ENCODE measurements around the gene ACE.

The ACE gene

GRCh38 chr17:63478814-63479494 lies 2.1 kb downstream of the ACE start:
- FAIRE-seq (peak; percentile 78), DNase-seq (ENCODE audit: insufficient read length) (peak; percentile 91)
- no peak for TF ChIP-seq POLR2A (IDR thresholded peaks at IDR 0.05; ENCODE audit: low read depth, low read length)
- TF ChIP-seq POLR2AphosphoS5 (IDR thresholded peaks at IDR 0.05; ENCODE audit: low read depth, low read length): no peak
- TF ChIP-seq TAF1 (IDR thresholded peaks at IDR 0.05; ENCODE audit: borderline replicate concordance, low read depth, low read length): no peak

GRCh38 chr17:63479495-63480184 lies 2.8 kb downstream of the ACE start:
- DNase-seq (ENCODE audit: insufficient read length): no peak
- no peak for FAIRE-seq

DNA sequence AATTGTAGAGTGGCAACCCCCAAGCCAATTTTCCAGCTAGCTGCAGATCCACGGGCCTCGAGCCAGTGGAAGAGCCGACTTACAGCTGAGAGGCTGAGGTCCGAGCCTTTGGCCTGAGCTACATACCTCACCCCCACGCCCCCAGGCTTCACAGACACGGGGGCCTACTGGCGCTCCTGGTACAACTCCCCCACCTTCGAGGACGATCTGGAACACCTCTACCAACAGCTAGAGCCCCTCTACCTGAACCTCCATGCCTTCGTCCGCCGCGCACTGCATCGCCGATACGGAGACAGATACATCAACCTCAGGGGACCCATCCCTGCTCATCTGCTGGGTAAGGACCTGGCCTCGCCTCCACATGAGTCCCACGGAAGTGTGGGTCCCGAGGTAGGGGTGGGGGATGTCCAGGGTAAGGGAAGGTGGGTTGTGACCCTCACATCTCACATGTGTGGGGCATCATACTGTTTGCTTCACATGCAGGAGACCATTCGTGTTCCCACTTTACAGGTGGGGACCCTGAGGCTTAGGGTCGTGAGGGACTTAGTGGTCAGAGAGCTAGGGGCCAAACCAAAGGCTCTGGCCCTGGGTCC lies 3.4 kb downstream of the ACE start:
- TF ChIP-seq TAF1 (IDR thresholded peaks at IDR 0.05; ENCODE audit: borderline replicate concordance, low read depth, low read length) (no peak), POLR2AphosphoS5 (IDR thresholded peaks at IDR 0.05; ENCODE audit: low read depth, low read length) (no peak), POLR2A (IDR thresholded peaks at IDR 0.05; ENCODE audit: low read depth, low read length) (no peak)
- DNase-seq (ENCODE audit: insufficient read length) (no peak), FAIRE-seq (no peak)

More at GRCh38 chr17:63479495-63480184, 2.8 kb downstream of the ACE start:
- TF ChIP-seq POLR2A (IDR thresholded peaks at IDR 0.05; ENCODE audit: low read depth, low read length) (no peak), POLR2AphosphoS5 (IDR thresholded peaks at IDR 0.05; ENCODE audit: low read depth, low read length) (no peak), TAF1 (IDR thresholded peaks at IDR 0.05; ENCODE audit: borderline replicate concordance, low read depth, low read length) (no peak)

GRCh38 chr17:63480826-63481487 lies 4.1 kb downstream of the ACE start:
- FAIRE-seq: no peak
- no peak for DNase-seq (ENCODE audit: insufficient read length)
- no peak for TF ChIP-seq POLR2A (IDR thresholded peaks at IDR 0.05; ENCODE audit: low read depth, low read length)
- no peak for TF ChIP-seq POLR2AphosphoS5 (IDR thresholded peaks at IDR 0.05; ENCODE audit: low read depth, low read length)
- no peak for TF ChIP-seq TAF1 (IDR thresholded peaks at IDR 0.05; ENCODE audit: borderline replicate concordance, low read depth, low read length)

- no peak for DNase-seq (ENCODE audit: insufficient read length)
- TF ChIP-seq POLR2AphosphoS5 (IDR thresholded peaks at IDR 0.05; ENCODE audit: low read depth, low read length): no peak
- no peak for TF ChIP-seq POLR2A (IDR thresholded peaks at IDR 0.05; ENCODE audit: low read depth, low read length)
- TF ChIP-seq TAF1 (IDR thresholded peaks at IDR 0.05; ENCODE audit: borderline replicate concordance, low read depth, low read length): no peak
- no peak for FAIRE-seq
Measured at GRCh38 chr17:63481488-63481870, 4.6 kb downstream of the ACE start.

DNA sequence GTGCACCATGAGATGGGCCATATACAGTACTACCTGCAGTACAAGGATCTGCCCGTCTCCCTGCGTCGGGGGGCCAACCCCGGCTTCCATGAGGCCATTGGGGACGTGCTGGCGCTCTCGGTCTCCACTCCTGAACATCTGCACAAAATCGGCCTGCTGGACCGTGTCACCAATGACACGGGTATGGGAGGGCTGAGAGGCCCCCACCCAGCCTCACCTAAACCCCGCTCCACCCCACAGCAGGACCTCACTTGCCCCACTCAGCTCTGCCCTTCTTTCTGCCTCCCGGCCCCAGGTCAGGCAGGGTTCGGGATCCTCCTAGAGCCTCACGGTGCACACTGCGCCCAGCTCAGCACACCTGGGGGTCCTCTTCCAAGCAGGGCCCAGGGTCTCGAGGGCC lies 5.6 kb downstream of the ACE start:
- FAIRE-seq (no peak), DNase-seq (ENCODE audit: insufficient read length) (no peak)
- no peak for TF ChIP-seq POLR2AphosphoS5 (IDR thresholded peaks at IDR 0.05; ENCODE audit: low read depth, low read length)
- TF ChIP-seq POLR2A (IDR thresholded peaks at IDR 0.05; ENCODE audit: low read depth, low read length): no peak
- no peak for TF ChIP-seq TAF1 (IDR thresholded peaks at IDR 0.05; ENCODE audit: borderline replicate concordance, low read depth, low read length)

GRCh38 chr17:63483038-63483437 lies 6.2 kb downstream of the ACE start:
- FAIRE-seq (no peak), DNase-seq (ENCODE audit: insufficient read length) (no peak)
- TF ChIP-seq TAF1 (IDR thresholded peaks at IDR 0.05; ENCODE audit: borderline replicate concordance, low read depth, low read length) (no peak), POLR2A (IDR thresholded peaks at IDR 0.05; ENCODE audit: low read depth, low read length) (no peak), POLR2AphosphoS5 (IDR thresholded peaks at IDR 0.05; ENCODE audit: low read depth, low read length) (no peak)

- no peak for DNase-seq (ENCODE audit: insufficient read length)
- FAIRE-seq: no peak
- no peak for TF ChIP-seq TAF1 (IDR thresholded peaks at IDR 0.05; ENCODE audit: borderline replicate concordance, low read depth, low read length)
- TF ChIP-seq POLR2AphosphoS5 (IDR thresholded peaks at IDR 0.05; ENCODE audit: low read depth, low read length): no peak
- no peak for TF ChIP-seq POLR2A (IDR thresholded peaks at IDR 0.05; ENCODE audit: low read depth, low read length)
Measured at GRCh38 chr17:63483655-63484575, 7.1 kb downstream of the ACE start.

GRCh38 chr17:63486317-63487013 lies 9.6 kb downstream of the ACE start:
- no peak for FAIRE-seq
- no peak for TF ChIP-seq TAF1 (IDR thresholded peaks at IDR 0.05; ENCODE audit: borderline replicate concordance, low read depth, low read length)
- TF ChIP-seq POLR2A (IDR thresholded peaks at IDR 0.05; ENCODE audit: low read depth, low read length): no peak
- TF ChIP-seq POLR2AphosphoS5 (IDR thresholded peaks at IDR 0.05; ENCODE audit: low read depth, low read length): no peak
- peak; percentile 27 for DNase-seq (ENCODE audit: insufficient read length)

GRCh38 chr17:63487014-63487339 lies 10.1 kb downstream of the ACE start:
- TF ChIP-seq POLR2AphosphoS5 (IDR thresholded peaks at IDR 0.05; ENCODE audit: low read depth, low read length): no peak
- no peak for TF ChIP-seq TAF1 (IDR thresholded peaks at IDR 0.05; ENCODE audit: borderline replicate concordance, low read depth, low read length)
- no peak for TF ChIP-seq POLR2A (IDR thresholded peaks at IDR 0.05; ENCODE audit: low read depth, low read length)
- peak; percentile 16 for DNase-seq (ENCODE audit: insufficient read length)
- no peak for FAIRE-seq
